Stimulated activated naive CD8-positive, alpha-beta T cell treated with anti-CD3 and anti-CD28 coated beads, Interleukin-15, Interleukin-2, amounts not matched to agents 100 U/mL and 50 U/mL, for 24 hours (primary cell): ENCODE measurements around the gene UROS.

Source experiments
- ATAC-seq: fragments of 150-1000 bp; cut with Tn5 transposase; one replicate; pipeline ENCODE4 v1.10.0; 2021
- DNase-seq: peaks from one replicate; pipeline ENCODE4 v3.0.0; 2021

UROS gene

DNA sequence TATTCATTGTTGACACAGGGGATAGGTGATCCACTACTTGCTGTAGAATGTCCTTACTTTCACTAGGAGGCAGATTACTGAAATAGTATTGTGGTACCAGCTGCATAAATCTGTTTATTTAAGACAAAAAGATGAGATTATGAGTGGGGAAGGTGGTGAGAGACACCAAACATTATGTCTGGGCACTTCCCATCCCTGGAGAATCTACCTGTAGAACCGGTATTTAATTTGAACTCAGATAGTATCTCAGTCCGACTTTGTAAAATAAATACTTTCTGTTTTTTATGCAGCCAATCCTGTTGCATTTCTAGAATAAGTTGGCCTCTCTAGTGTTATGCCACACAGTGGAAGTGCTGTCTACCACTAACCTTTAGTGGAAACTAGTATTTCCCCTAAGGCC lies 13.7 kb upstream of the UROS start:
- DNase-seq: no peak

DNA sequence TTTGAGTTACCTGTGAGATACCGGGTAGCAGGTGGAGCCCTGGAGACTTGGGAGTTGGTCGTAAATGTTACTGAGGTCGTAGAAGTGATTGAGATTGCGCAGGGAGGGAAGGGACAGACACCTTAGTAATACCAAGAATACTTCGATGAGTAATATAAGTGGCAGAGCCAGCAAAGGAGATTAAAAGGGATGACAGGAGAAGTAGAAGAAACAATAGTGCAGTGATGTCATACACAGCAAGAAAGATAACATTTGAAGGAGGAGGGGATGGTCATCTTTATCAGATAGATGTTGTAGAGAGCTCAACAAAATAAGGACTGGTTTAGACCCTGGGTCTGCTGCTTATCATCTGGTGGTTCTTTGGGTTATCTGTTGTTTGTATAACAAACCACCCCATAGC lies 5.3 kb upstream of the UROS start:
- peak; percentile 42 for ATAC-seq

More for the DNA sequence above, 13.7 kb upstream of the UROS start:
- no peak for ATAC-seq

DNA sequence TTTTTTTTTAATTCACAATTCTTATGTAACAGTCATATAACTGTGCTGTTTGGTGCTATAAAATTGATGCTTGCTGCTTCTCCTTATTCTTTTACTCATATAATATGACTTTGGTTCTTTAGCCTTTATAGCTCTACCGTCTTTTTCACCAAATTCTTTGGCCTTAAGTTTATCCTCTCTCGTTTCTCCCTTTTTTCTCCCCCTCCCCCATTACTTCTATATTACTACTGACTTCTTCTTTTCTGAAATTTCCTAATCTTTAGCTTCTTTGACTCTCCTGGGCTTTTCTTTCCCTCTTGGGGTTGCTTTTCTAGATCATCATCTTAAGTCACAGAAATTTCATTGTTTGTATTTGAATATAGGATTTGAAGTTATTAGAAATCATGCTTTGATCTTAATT lies 4.1 kb upstream of the UROS start:
- no peak for DNase-seq
- no peak for ATAC-seq

More for the DNA sequence above, 5.3 kb upstream of the UROS start:
- no peak for DNase-seq

DNA sequence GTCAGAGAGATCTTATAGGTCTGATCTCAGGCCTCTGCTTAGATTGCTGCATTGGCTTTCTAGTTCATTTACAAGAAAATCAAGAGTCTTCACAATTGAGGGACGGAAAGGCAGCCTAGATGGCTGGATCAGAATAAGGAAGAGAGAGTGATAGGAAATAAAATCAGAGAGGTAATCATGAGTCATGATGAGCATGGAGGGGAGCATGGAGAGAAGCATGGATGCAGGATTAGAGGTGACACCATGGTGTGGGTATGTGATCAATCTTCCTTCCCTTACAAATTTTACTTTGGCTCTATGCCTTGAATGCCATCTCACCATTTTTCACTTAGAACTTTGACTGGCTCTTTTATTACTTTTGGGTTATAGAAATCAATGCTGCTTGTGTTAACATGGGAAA lies 1.7 kb upstream of the UROS start:
- ATAC-seq (no peak), DNase-seq (no peak)

DNA sequence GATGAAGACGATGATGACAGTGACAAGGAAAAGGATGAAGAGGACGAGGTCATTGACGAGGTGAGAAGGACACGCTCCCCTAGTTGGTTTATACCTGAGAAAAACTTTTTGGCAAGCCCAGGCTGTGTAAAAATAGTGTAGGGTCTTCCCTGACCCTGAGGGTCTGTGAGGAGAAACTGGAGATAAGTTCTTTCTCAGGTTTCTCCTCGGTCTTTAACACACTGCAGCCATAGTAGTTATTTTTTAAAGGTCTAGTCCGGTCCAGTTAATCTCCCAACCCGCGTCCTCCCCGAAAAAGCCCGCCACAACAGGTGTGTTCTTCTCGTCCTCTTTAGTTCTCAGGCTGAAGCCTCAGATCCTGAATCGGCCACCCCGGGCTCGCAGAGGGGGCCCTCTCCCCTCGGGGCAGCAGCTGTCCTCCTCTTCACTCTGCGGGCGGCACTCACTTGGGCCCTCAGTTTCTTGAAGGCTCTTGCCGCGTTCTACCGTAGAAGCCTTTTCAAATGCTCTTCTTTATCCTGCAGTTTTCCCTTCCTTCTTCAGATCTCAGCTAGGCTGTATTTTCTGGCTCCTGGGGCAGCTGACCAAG lies 699 bp upstream of the UROS start:
- ATAC-seq: no peak
- peak; percentile 34 for DNase-seq

DNA sequence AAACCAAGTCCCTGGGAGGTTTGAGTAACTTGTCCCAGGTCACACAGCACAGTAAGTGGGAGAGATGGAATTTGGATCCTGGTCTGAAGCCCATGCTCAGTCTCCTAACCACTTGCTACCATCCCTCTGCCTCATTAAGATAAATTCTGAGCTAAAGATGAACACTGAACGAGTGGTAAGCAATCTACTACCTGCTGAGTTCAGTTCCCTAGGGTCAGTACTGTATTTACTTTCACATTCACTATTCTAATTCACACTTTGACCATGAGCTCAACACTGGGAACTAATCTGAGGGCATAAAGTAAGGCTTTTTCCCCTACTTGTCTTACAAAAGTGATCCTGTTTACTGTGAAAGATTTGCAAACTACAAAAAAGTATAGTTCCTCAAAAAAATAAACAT lies 2.4 kb downstream of the UROS start:
- DNase-seq (no peak), ATAC-seq (no peak)

DNA sequence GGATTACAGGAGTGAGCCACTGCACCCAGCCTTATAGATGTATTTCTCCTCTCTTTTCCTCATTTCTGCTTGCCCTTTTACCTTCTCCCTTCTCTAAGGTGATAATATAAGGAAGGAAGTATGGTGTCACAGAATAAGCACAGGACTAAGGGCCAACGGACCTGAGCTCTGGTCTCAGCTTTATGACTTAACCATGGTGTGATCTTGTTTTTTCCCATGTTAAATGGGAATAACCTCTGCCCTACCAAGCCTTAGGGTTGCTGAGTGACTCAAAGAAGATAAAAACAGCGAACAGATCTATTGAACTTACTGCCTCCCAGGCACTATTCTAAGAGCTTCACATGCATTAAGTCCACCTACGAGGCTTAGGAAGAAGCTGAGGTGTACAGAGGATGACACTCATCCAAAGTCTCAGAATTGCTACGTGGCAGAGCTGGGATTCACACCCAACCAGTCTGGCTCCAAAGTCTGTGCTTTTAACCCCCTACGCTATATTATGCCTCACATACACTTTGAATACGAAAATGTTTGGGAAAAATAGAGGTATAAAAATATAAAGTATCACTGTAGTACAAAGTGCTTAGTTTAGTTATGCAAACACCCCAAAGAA lies 5.6 kb downstream of the UROS start:
- no peak for ATAC-seq
- no peak for DNase-seq

DNA sequence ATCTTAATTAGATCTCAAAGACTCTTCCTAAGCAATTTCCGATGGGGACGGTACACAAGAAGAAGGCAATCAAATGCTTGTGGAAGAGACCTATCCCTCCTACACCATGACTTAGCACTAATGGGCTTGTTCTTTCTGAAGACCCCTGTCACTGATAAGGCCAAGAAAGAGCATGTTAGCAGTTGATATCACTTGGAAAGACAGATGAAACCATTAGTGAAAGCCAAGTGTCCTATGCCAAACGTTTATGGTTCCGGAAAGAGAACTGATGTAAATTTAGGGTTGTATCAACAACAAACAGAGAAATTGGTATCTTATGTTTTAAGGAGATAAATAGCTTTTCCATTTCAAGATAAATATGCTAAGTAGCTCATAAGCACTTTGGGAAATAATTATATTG lies 6.5 kb downstream of the UROS start:
- ATAC-seq: no peak

DNA sequence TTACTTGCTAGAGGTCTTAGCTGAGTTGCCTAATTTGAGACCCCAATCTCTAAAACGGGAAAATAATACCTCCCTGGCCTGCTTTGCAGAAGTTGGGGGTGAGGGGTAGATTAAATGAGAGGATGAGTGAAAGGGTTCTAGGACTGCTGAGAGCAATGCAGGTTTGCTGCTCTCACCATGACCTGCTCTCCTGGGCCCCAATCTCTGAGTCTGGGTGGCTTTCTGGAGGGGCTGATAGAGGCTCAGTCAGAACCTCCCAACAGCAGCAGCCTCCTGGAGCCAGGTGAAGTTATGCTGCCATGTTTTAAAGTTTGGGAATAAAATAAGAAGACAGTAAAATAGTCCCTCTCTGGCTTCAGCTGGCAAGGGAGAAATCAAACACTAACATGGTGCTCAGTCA lies 7.3 kb downstream of the UROS start:
- no peak for ATAC-seq

More for the DNA sequence above, 6.5 kb downstream of the UROS start:
- DNase-seq: no peak

DNA sequence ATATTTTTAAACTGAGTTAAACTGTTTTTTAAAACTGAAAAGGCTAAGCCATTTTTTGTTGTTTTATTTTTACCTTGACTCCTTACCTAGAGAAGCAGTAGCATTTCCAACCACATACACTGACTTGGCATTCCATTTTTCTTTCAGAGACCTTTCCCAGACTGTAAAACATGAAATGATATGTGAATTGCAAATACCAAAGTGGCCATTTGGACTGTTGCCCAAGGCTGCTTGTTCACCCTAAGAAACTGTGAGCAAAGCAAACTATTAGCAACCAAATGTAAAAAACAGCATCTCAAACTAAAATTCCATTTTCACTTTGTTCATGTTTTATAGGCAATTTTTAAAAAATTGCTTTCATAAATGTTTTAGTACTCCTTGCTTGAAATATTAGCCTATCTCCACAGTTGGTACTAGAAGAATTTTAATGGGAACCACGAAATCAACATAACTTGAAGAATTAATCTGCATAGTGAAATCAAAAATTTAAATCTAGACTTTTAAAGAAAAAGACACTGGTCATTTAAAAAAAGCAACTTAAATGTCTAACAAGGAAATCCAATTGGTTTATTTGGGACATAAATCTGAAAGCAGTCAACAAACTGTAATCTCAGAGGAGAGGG lies 10.8 kb downstream of the UROS start:
- DNase-seq: no peak
- no peak for ATAC-seq

More for the DNA sequence above, 7.3 kb downstream of the UROS start:
- no peak for DNase-seq

DNA sequence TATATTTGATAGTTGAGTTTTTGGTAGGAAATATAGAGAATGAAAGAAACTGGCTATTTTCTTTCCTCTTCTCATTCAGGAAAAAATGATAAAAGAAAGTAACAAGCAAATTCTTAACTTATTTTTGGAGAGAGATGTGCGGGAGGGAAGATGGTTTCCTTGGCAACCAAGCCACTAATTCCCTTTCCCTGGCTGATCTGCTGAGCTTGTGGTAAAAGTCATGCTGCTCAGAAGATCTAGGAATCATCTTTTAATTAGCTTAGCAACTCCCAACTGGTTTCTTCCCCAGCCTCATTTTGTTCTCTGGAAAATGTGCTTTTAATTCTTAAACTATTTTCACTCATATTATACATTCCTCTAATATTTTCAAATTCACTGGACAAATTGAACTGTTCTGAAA lies 11.8 kb downstream of the UROS start:
- DNase-seq: no peak

DNA sequence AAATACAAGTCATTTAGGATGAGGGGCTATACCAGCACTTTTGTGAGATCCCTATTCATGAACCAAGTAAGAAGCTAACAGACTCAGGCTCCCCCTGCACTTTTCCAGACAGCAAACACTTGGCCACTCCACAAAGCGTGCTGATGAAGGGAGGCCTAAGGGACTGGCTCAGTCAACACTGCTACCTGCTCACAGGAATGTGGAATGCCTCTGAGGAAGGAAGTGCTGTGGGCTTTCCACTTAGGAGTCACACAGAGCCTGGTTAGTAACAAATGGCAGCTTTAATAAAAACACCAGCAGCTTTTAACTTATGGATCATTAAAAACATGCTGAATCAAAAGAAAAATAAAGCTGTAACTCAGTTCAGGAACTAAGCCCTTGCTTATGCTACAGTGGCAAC lies 15.0 kb downstream of the UROS start:
- ATAC-seq (no peak), DNase-seq (no peak)

More for the DNA sequence above, 11.8 kb downstream of the UROS start:
- ATAC-seq: no peak

DNA sequence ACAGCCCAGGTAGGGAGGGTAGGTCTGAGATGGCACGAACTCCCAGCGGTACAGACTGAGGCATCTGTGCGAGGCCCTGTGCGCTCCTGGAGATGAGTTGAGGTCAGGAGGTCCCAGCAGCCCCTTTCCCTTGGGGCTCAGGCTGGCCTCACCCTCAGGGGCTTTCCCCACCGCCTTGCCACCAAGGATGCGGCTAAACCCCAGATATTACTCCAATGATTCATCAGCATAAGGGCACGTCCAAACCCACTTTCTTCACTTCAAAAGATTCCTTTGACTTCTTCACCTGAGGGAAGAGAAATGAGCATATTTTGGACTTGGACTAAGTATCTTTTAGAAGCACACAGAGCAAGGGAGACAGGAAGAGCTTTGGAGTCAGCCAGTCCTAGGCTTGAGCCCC lies 20.3 kb downstream of the UROS start:
- no peak for DNase-seq
- peak; percentile 41 for ATAC-seq

DNA sequence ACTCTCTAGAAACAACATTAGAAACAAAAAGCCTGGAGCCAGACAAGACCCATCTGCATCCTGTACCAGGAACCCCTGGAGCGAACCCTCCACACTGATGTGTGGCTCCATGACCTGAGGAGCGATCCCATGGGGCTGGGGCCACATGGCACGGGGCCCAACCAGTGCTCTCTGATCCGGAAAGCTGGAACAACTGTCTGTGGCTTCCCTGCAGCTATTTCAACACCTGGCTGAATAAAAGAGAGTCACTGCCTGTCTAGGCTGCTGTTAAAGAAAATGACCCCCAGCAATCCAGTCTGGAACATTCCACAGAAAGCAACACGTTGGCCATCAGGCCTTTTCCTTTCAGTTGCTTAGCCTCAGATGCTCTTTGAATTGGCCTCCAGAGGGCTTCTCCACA lies 20.9 kb downstream of the UROS start:
- ATAC-seq: no peak
- DNase-seq: no peak

DNA sequence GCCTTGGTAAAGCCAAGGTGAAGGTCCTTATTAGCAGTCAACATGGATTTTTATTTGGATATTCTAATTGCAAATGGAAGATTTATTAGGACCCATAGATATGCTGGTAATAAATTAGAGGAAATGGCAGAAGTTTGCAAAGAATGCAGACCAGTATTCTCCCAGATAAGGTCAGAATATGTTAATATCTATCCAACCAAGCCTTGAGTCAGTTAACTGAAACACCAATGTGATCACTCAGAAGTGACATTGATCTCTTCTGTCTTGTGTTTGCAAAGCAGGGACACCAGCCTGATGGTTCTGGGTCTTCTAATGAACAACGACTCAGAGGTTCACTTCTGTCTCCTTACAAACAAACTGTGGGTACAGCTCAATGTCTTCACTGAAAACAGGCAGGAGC lies 21.5 kb downstream of the UROS start:
- ATAC-seq (no peak), DNase-seq (no peak)

DNA sequence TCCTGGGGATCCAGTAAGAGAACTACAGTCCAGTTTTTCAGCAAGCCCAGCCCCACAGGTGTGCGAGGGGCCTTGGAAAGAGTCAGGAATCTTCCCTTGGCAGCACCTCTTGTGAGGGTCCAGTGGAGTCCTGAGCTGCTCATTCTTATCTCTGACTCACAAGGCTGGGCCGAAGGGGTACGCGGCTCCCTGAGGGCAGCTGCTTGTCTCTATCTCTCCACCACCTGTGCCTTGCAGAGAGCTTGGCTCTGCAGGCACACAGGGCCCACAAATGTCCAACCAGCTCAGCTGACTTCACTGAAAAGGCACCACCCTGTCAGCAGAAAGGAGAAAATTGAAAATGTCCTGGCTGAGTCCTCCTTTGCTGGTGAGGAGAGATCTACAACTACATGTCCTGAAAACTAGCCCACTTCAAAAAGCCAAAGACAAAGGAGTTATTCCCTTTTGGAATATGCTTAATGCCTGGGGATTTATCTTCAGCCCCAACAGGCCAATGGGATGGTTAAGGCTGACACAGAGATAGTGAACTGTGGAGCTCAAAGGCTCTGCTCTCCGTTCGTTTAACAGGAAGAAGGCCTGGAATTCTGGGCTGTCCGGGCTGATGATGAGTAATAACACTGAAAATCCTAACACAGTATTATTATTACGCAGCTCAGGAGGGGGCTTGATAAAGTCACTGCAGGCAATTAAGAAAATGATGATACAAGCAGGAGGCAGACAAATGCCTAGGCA lies 23.4 kb downstream of the UROS start:
- no peak for DNase-seq
- no peak for ATAC-seq

DNA sequence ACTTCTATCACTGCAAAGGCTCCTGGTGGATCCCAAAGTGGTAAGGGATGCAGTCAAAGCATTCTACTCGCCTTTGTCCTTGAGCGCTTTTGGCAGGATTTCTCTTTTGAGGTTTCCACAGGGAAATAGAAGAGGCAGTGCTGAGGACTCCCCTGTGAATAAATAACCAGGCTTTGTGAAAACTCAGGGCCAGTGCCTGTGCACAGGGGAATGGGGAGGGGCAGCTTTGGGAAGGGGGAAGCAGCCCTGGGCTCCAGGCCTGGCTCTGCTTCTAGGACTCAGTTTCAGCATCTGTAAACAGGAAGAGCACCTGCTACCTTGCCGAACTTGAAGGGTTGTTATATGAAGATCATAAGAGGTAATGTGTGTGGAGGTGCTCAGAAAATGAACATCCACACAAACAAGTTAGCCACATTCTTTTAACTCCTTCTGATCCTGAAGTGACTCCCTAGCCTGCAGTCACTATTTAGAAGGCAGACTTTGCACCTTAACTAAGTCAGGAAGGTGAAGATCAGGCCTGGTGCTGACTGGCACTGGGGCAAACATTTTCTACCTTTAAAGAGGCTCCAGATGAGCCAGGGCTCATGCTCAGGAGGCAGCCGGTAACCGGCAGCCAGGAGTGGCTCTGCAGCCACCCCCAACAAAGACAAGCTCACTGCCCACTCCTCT lies 24.9 kb downstream of the UROS start:
- no peak for ATAC-seq

DNA sequence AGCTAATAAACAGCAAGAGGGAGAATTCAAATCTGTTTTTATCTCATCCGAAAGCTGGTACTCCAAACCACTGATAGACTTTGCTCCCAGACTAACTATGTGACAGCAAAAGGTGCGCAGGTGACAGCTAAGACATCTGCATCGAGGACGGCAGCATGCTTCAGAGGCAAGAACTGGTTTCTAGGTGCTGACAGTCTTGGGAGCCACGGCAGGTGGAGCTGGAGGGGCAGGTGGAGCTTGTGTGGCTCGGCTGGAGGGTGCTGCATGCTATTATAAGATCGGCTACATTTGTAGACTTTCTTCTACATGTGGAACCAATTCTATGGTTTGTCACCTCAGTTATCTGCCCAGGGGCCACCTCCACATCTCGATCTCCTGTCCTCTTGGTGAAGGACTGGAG lies 25.6 kb downstream of the UROS start:
- DNase-seq (no peak), ATAC-seq (no peak)

More for the DNA sequence above, 24.9 kb downstream of the UROS start:
- no peak for DNase-seq

DNA sequence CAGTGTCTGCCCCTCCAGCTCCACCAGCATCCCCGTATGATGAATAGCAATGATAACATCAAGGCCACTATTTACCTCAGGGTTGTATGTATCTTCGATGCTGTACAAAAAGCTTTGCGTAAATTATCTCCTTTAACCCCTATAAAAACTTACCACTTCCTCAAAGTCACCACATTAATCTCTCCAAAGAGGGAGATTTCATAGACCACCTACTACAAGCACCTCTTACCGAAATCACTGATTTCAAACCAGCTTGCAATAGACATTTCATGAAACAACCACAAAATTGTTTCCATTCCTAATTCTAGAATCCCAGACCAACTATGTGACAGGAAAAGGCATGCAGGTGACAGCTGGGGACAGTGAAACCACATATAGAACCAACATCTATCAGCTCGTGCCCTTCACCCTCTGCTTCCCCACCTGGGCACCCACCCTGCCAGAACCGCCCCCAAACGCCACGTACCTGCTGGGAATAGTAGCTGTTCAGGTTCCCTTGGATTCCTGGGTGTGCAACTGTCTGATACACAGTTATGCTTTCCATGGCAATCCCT lies 27.3 kb downstream of the UROS start:
- ATAC-seq: no peak

DNA sequence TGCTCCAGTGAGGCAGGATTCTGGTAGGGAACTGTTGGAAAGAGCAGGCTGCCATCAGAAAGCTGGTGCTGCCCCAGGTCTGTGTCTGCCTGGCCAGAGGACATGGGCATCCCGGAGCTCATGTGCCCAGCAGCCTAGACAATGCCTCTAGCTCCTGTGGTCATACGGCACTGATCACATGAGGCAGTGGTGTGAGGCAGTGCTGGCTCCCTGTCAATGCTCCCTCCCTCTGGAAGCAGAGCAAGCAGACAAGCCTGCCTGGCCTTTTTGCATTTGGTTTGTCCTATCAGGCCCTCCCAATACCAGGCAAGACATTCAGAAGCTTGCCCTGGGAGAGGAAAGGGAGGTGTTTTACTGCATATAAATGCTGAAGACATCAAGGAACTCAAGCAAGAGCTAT lies 27.9 kb downstream of the UROS start:
- no peak for ATAC-seq

More for the DNA sequence above, 27.3 kb downstream of the UROS start:
- no peak for DNase-seq

DNA sequence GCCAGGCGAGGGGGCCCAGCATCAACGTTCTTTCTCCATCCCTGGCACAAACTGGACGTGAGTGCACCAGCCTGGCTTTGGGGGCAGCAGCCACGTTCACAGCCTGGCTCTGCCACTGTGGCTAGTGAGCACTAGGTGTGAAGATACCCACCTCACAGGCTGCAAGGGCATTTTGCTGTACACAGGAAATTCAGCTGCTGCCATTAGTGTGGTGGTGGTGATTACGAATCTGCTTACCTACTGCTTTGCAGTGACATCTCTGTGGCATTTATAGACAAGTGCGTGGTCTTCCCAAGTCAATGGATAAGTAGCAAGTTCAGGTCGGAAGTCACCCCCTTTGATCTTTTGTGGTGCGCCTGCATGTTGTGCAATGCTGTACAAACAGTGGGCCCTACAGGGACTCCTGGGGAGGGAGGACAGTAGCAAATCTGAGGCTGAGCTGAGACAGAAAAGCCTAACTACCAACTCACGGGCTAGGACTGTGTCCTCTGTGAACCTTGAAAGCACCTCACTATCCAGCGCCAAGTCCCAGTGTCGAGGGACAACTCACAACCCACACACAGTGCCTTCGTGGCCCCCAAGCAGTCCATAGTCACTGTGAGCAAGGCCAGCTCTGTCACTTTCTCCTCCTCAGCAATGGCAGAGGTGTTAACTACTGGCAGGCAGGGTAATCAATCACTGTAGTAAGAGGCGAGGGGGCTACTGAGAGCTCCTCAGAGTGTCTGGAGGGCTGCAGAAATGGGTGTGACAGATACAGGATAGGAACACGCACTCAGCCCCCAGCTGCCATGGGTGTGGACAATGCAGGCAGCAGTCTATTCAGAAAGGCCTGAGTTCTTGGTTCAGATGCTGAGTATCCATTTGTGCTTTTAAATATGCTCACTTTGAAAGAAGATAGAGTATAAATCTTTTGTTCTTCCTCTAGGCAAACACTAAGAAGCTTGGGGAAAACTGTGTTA lies 30.4 kb downstream of the UROS start:
- DNase-seq: no peak

More for the DNA sequence above, 27.9 kb downstream of the UROS start:
- no peak for DNase-seq

More for the DNA sequence above, 30.4 kb downstream of the UROS start:
- ATAC-seq: no peak
